Liver (tissue), 9 donors: ENCODE measurements around the gene CHPT1. TPM values are rescaled to one million over a fixed set of nuclear protein-coding genes. Genes with fewer than 3 reads are reported as not detected.

Experiments
- DNase-seq: peaks from one replicate; pipeline ENCODE4 v3.0.0-alpha.2; 2017; ENCODE audit warnings: low spot score
- H3K27ac ChIP-seq, 2 donors: one replicate each; pipeline ENCODE4 v1.7.0; 2013; ENCODE audit warnings: inconsistent platforms in 2 of 2, low read length in 2 of 2, control low read depth in 1 of 2, low read depth in 1 of 2, mild to moderate bottlenecking in 1 of 2
- H3K27me3 ChIP-seq, 4 donors: one replicate each; pipeline versions ENCODE4 v1.6.1 to v1.7.0; 2013; ENCODE audit warnings: low read length in 3 of 4, inconsistent platforms in 1 of 4, mild to moderate bottlenecking in 1 of 4, moderate library complexity in 1 of 4; ENCODE audit not compliant: control insufficient read depth in 4 of 4, insufficient read depth in 4 of 4
- H3K36me3 ChIP-seq, 4 donors: one replicate each; pipeline versions ENCODE4 v1.6.1 to v1.7.0; 2013; ENCODE audit warnings: low read length in 3 of 4, mild to moderate bottlenecking in 3 of 4, low read depth in 1 of 4, moderate library complexity in 1 of 4; ENCODE audit not compliant: control insufficient read depth in 4 of 4, insufficient read depth in 3 of 4
- H3K4me1 ChIP-seq, 4 donors: one replicate each; pipeline versions ENCODE4 v1.6.1 to v1.7.0; 2013; ENCODE audit warnings: low read length in 3 of 4, mild to moderate bottlenecking in 3 of 4, moderate library complexity in 1 of 4; ENCODE audit not compliant: control insufficient read depth in 4 of 4, insufficient read depth in 4 of 4
- H3K4me3 ChIP-seq, 3 donors: one replicate each; pipeline versions ENCODE4 v1.6.1 to v1.7.0; 2013; ENCODE audit warnings: low read length in 3 of 3, control low read depth in 1 of 3, low read depth in 1 of 3, mild to moderate bottlenecking in 1 of 3
- H3K9ac ChIP-seq, 2 donors: one replicate each; pipeline ENCODE4 v1.7.0; 2013; ENCODE audit warnings: low read length in 2 of 2, mild to moderate bottlenecking in 2 of 2, moderate library complexity in 2 of 2, control low read depth in 1 of 2, low read depth in 1 of 2
- H3K9me3 ChIP-seq, 4 donors: one replicate each; pipeline versions ENCODE4 v1.6.1 to v1.7.0; 2013; ENCODE audit warnings: low read length in 3 of 4; ENCODE audit not compliant: control insufficient read depth in 4 of 4
- ATF3 ChIP-seq: IDR thresholded peaks from 2 replicates; pipeline ENCODE4 v1.6.1; 2016; ENCODE audit warnings: antibody characterized with exemption
- CTCF ChIP-seq: fragments of 150-350 bp; IDR thresholded peaks from 2 replicates; pipeline ENCODE4 v1.5.1; 2017; ENCODE audit warnings: improper control_type of control experiment, low read depth, low read length; ENCODE audit not compliant: missing input control
- EGR1 ChIP-seq, 2 donors: IDR thresholded peaks; 2 replicates each; pipeline ENCODE4 v1.6.1; 2016 to 2018; ENCODE audit warnings: antibody characterized with exemption in 2 of 2, low read depth in 2 of 2
- FOXA1 ChIP-seq: IDR thresholded peaks from 2 replicates; pipeline ENCODE4 v1.6.1; 2016; ENCODE audit warnings: antibody characterized with exemption
- FOXA2 ChIP-seq: IDR thresholded peaks from 2 replicates; pipeline ENCODE4 v1.6.1; 2016; ENCODE audit warnings: antibody characterized with exemption
- GABPA ChIP-seq, 2 donors: IDR thresholded peaks in 1 of 2; conservative IDR thresholded peaks in 1 of 2; 2 replicates each; pipeline ENCODE4 v1.6.1; 2016; ENCODE audit warnings: antibody characterized with exemption in 2 of 2, mild to moderate bottlenecking in 1 of 2, moderate library complexity in 1 of 2
- HNF4A ChIP-seq, 2 donors: conservative IDR thresholded peaks; 2 replicates each; pipeline ENCODE4 v1.6.1; 2016; ENCODE audit warnings: antibody characterized with exemption in 2 of 2, mild to moderate bottlenecking in 2 of 2
- HNF4G ChIP-seq: IDR thresholded peaks from 2 replicates; pipeline ENCODE4 v1.6.1; 2016; ENCODE audit warnings: antibody characterized with exemption
- JUND ChIP-seq, 2 donors: IDR thresholded peaks; 2 replicates each; pipeline ENCODE4 v1.6.1; 2016; ENCODE audit warnings: antibody characterized with exemption in 2 of 2
- MAX ChIP-seq: IDR thresholded peaks from 2 replicates; pipeline ENCODE4 v1.6.1; 2016; ENCODE audit warnings: antibody characterized with exemption
- NR2F2 ChIP-seq: IDR thresholded peaks from 2 replicates; pipeline ENCODE4 v1.6.1; 2016; ENCODE audit warnings: antibody characterized with exemption
- RAD21 ChIP-seq, 2 donors: IDR thresholded peaks; 2 replicates each; pipeline ENCODE4 v1.6.1; 2016; ENCODE audit warnings: antibody characterized with exemption in 2 of 2, mild to moderate bottlenecking in 2 of 2
- REST ChIP-seq: IDR thresholded peaks from 2 replicates; pipeline ENCODE4 v1.6.1; 2016; ENCODE audit warnings: antibody characterized with exemption, mild to moderate bottlenecking
- RXRA ChIP-seq, 2 donors: IDR thresholded peaks; 2 replicates each; pipeline ENCODE4 v1.6.1; 2017 to 2018; ENCODE audit warnings: antibody characterized with exemption in 2 of 2, mild to moderate bottlenecking in 1 of 2
- SP1 ChIP-seq: IDR thresholded peaks from 2 replicates; pipeline ENCODE4 v1.6.1; 2018; ENCODE audit warnings: antibody characterized with exemption, mild to moderate bottlenecking
- TAF1 ChIP-seq: conservative IDR thresholded peaks from 2 replicates; pipeline ENCODE4 v1.6.1; 2016; ENCODE audit warnings: antibody characterized with exemption, mild to moderate bottlenecking
- YY1 ChIP-seq: IDR thresholded peaks from 2 replicates; pipeline ENCODE4 v1.6.1; 2016; ENCODE audit warnings: antibody characterized with exemption, mild to moderate bottlenecking
- WGBS: extraction: QIAGEN DNeasy Blood & Tissue Kit; methylation state at CpG from one replicate; pipeline ENCODE4 v1.1.7; 2013; 5-methylcytosine and 5-hydroxymethylcytosine counted together
- polyA plus RNA-seq, 2 donors: library from polyadenylated mRNA; stranded (reverse) in 1 of 2; unstranded in 1 of 2; fragments of 200-250 nt in 1 of 2; fragments of >200 nt in 1 of 2; fragmentation: Nextera tagmentation in 1 of 2; extraction: Ambion mirVana in 1 of 2; gene quantifications; one replicate each; pipeline versions ENCODE4 v1.2.1 to v1.2.3, GENCODE V29; 2013 to 2015
- total RNA-seq, 2 donors: library from RNA; depleted of rRNA; stranded (reverse); fragments of >200 nt; gene quantifications; one replicate each; pipeline ENCODE4 v1.2.3, GENCODE V29; 2014
- donor health status: healthy.
- donor health status: healthy.
- donor health status: healthy.
- donor health status: healthy.
- donor health status: healthy.

Gene CHPT1
- total and polyA plus RNA-seq, 4 donors: 51.5 to 96.6 (median 61.7) TPM

- 43% methylated on average over 2 of the region's 2 CpGs for WGBS
- H3K27ac ChIP-seq: peak overlapping the region; percentile 57 to 94
- peak overlapping the region in 1 of 2 donors; percentile 76 for H3K9ac ChIP-seq
- H3K36me3 ChIP-seq: no peaks in the 10 kb centered on the region
- no peak for DNase-seq
- no peaks in the 10 kb centered on the region for H3K27me3 ChIP-seq
- H3K9me3 ChIP-seq: no peaks in the 10 kb centered on the region
- TF ChIP-seq SP1: no peak
- no peak for TF ChIP-seq YY1
- TF ChIP-seq FOXA2: no peak
- no peak for TF ChIP-seq NR2F2
- no peak for TF ChIP-seq CTCF
- TF ChIP-seq GABPA (IDR thresholded peaks at IDR 0.05 in 1 of 2, conservative IDR thresholded peaks at IDR 0.05 in 1 of 2): no peak
- no peak for TF ChIP-seq HNF4G
- TF ChIP-seq FOXA1: no peak
- TF ChIP-seq JUND (IDR thresholded peaks at IDR 0.05): no peak
- no peak for TF ChIP-seq REST
- no peak for TF ChIP-seq HNF4A (conservative IDR thresholded peaks at IDR 0.05)
- H3K4me1 ChIP-seq: peaks cover 4 to 55% (median 44%) of the 10 kb centered on the region in 4 donors
- H3K4me3 ChIP-seq: no peak overlapping the region
These were observed 16.5 kb downstream of the CHPT1 start for GRCh38 chr12:101713930-101714329.

GRCh38 chr12:101714877-101715444 is 17.5 kb downstream of the CHPT1 start:
- 69% methylated on average over 3 of the region's 3 CpGs for WGBS
- no peaks in the 10 kb centered on the region for H3K36me3 ChIP-seq
- no peaks in the 10 kb centered on the region for H3K27me3 ChIP-seq
- no peaks in the 10 kb centered on the region for H3K9me3 ChIP-seq
- H3K4me1 ChIP-seq: peaks cover 4 to 59% (median 38%) of the 10 kb centered on the region in 4 donors
- peak overlapping the region; percentile 13 to 29 for H3K27ac ChIP-seq
- DNase-seq: no peak
- no peak overlapping the region for H3K4me3 ChIP-seq
- H3K9ac ChIP-seq: peak overlapping the region in 1 of 2 donors; percentile 13
- no peak for TF ChIP-seq CTCF
- TF ChIP-seq FOXA1: no peak
- no peak for TF ChIP-seq RAD21 (IDR thresholded peaks at IDR 0.05)
- TF ChIP-seq YY1: no peak
- TF ChIP-seq RXRA (IDR thresholded peaks at IDR 0.05): no peak
- TF ChIP-seq HNF4G: no peak
- TF ChIP-seq SP1: no peak
- no peak for TF ChIP-seq HNF4A (conservative IDR thresholded peaks at IDR 0.05)
- no peak for TF ChIP-seq JUND (IDR thresholded peaks at IDR 0.05)
- TF ChIP-seq TAF1: no peak
- TF ChIP-seq FOXA2: no peak
- no peak for TF ChIP-seq NR2F2
- TF ChIP-seq MAX: no peak
- no peak for TF ChIP-seq ATF3
- no peak for TF ChIP-seq REST
- TF ChIP-seq EGR1 (IDR thresholded peaks at IDR 0.05; ENCODE audit: low read depth in 2 of 2): no peak
- TF ChIP-seq GABPA (IDR thresholded peaks at IDR 0.05 in 1 of 2, conservative IDR thresholded peaks at IDR 0.05 in 1 of 2): no peak
